ENCODE results near the gene PTGES3L. TPM values are rescaled to one million over a fixed set of nuclear protein-coding genes. Genes with fewer than 3 reads are reported as not detected.

Gene PTGES3L
- total RNA-seq, result 10 to 100 TPM in 1 of 4 donors, 1 to 10 TPM in 3; 6.8 to 13.6 (median 9.5) TPM
- polyA plus RNA-seq, result 1 to 10 TPM; 2.1 to 4.8 (median 2.4) TPM

DNA sequence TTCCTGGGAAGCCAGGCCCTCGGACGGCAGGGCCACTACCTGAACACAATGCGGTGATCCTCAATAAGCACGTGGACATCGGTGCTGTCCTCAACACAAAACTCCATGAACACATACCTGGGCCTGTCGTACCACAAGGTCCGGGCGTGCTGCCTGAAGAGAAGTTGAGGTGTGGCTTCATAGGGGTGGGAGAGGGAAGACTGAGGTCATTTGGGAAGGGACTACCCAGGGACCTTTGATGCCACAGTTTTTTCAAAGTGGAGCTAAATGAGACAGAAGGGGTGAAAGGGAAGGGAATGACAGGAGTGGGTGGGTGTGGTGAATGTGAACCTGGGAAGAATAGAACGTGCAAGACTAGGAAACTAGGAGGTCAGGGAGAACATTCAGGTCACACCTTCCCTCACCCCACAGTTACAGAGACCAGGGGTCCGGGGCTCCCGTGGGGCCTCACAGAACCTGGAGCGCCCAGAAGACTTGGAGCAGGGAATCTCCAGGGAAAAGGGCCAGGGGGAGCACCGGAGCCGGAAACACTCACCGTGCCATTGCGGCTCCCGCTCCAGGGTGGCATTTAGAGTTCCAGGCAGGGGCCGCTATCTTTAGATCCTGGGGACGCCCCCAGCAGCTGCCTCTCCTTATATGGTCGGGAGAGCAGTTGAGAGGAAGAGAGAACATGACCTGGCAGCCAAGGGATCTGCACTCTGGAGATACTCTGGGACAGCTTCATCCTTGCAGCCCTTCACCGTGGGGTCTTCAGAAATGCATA, at the start of gene PTGES3L:
PTGES3L (minus strand) TSS at position 570 of the 763 bp plus-strand sequence; CDS start at position 543, 27 bp downstream.
- Histone ChIP-seq H3K27me3 (no peaks in the 10 kb centered on the region), H3K4me1 (peaks cover 0 to 32% (median 22%) of the 10 kb centered on the region in 4 donors), H3K4me3 (peak within 1 kb of the TSS; percentile 73 to 96 (median 86)), H3K36me3 (no peaks in the 10 kb centered on the region), H3K27ac (peak within 1 kb of the TSS; percentile 84 to 88 (median 86)), H3K9me3 (no peaks in the 10 kb centered on the region)
- peak in 1 of 4 donors; percentile 57 for TF ChIP-seq POLR2AphosphoS5 (IDR thresholded peaks at IDR 0.05)
- TF ChIP-seq POLR2A (IDR thresholded peaks at IDR 0.05), result no peak
- WGBS, 2 donors, result 13 to 34% methylated on average over 21 of the region's 21 CpGs
- intact Hi-C loops (cut with DNase I), result loop anchor here (2.0 kb wide), 1 partner anchor 19 kb away; the partner anchor contains the start of gene RPL27
- peak; percentile 82 for DNase-seq

DNA sequence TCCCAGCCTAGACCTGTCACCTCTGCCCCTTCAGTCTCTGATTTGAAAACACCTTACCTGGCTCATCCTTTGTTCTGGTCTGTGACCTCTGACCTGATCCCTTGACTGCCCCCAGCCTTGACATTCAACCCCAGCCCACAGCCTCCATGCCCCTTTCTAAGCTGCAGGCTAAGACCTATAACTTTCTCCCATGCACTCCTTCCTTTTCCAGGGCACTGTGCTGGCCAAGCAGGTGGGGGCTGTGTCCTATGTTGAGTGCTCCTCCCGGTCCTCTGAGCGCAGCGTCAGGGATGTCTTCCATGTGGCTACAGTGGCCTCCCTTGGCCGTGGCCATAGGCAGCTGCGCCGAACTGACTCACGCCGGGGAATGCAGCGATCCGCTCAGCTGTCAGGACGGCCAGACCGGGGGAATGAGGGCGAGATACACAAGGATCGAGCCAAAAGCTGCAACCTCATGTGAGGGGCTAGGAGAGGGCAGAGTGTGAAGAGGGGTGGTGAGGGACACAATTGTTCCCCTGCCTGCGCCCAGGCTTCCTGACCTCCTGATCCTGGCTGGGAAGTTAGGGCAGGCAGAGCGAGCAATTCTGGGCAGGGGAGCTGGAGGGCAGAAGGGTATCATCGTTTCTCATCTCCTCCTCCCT, 48.5 kb upstream of the PTGES3L start:
- no peak for TF ChIP-seq POLR2AphosphoS5 (IDR thresholded peaks at IDR 0.05)
- TF ChIP-seq POLR2A (IDR thresholded peaks at IDR 0.05), result no peak
- TF ChIP-seq, protein P1, sequence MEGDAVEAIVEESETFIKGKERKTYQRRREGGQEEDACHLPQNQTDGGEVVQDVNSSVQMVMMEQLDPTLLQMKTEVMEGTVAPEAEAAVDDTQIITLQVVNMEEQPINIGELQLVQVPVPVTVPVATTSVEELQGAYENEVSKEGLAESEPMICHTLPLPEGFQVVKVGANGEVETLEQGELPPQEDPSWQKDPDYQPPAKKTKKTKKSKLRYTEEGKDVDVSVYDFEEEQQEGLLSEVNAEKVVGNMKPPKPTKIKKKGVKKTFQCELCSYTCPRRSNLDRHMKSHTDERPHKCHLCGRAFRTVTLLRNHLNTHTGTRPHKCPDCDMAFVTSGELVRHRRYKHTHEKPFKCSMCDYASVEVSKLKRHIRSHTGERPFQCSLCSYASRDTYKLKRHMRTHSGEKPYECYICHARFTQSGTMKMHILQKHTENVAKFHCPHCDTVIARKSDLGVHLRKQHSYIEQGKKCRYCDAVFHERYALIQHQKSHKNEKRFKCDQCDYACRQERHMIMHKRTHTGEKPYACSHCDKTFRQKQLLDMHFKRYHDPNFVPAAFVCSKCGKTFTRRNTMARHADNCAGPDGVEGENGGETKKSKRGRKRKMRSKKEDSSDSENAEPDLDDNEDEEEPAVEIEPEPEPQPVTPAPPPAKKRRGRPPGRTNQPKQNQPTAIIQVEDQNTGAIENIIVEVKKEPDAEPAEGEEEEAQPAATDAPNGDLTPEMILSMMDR (IDR thresholded peaks at IDR 0.05), result no peak
- TF ChIP-seq EP300 (IDR thresholded peaks at IDR 0.05), result no peak
- no peak for DNase-seq
- Histone ChIP-seq H3K27me3 (no peaks in the 10 kb centered on the region), H3K27ac (no peak overlapping the region), H3K4me1 (peaks cover 0 to 12% (median 4%) of the 10 kb centered on the region in 4 donors), H3K36me3 (no peaks in the 10 kb centered on the region), H3K4me3 (no peak overlapping the region), H3K9me3 (no peaks in the 10 kb centered on the region)
- intact Hi-C loops (cut with DNase I), result loop anchor here (5.0 kb wide), 2 partner anchors 54 to 99 kb away; partner anchors contain the start of gene BRCA1
- WGBS, 2 donors, result 82 to 88% methylated on average over 17 of the region's 17 CpGs

DNA sequence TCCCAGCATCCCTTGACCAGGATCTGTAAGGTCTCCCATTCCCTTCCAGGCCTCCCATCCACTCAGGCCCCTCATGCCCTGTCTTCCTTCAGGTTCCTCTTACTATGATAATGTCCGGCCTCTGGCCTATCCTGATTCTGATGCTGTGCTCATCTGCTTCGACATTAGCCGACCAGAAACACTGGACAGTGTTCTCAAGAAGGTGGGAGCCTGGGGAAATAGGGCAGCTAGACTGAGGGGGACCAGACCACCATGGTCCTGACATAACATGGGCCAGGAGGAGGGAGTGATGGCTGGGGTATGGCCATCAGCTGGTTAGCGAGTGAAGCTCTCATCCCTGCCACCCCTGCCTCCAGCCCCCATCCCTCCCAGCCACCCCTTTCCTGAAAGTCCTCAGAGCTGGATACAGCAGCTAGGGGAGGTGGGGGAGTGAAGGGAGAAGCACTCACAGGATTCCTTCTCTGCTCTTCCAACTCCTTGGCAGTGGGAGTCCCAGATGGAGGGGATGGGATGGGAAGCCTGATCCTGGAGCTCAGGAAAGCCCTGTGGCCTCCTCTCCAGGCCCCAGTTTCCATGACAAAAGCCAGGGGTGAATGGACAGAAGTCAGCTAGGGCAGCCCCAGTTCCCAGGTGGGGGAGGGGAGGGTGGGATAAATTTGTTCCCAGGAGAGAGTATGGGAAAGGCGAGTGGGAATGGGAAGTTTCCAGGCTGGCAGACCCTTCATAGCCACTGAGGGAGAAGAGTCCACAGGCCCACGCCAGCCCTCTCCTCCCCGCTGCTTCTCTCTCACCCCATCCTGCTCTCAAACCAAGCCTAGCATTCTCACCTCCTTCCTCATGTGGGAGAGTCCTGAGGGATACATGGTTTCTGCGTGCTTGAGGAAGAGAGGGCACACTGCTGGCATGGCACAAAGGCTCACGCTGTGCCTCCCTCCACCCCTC, 47.5 kb upstream of the PTGES3L start:
- Histone ChIP-seq H3K4me3 (no peak overlapping the region), H3K27me3 (no peaks in the 10 kb centered on the region), H3K9me3 (no peaks in the 10 kb centered on the region), H3K4me1 (peaks cover 0 to 19% (median 8%) of the 10 kb centered on the region in 4 donors), H3K27ac (no peak overlapping the region), H3K36me3 (no peaks in the 10 kb centered on the region)
- no peak for DNase-seq
- TF ChIP-seq POLR2A (IDR thresholded peaks at IDR 0.05), result no peak
- TF ChIP-seq, protein P1 (IDR thresholded peaks at IDR 0.05), result no peak
- no peak for TF ChIP-seq POLR2AphosphoS5 (IDR thresholded peaks at IDR 0.05)
- no peak for TF ChIP-seq EP300 (IDR thresholded peaks at IDR 0.05)
- WGBS, 2 donors, result 74 to 84% methylated on average over 9 of the region's 9 CpGs
- intact Hi-C loops (cut with DNase I), result loop anchor here (5.0 kb wide), 2 partner anchors 55 to 100 kb away; partner anchors contain the start of gene BRCA1

DNA sequence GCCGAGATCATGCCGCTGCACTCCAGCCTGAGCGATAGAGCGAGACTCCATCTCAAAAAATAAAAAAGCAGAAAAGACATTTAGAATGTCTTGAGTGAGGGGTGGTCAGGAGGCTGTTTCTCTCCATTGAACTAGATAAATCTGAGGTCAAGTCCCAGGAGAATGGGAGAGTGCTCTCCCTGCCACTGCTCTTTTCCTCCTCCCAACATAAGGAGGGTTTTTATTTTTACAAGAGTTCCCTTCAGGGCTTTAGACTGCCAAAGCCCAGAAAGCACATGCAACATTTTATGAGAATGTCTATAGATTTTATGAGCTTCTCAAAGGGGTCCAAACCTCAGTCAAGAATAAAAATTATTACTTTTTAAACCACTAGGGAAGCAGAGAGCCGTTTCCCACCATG, 46.7 kb upstream of the PTGES3L start:
- no peak for DNase-seq
- Histone ChIP-seq H3K27ac (peak overlapping the region in 3 of 4 donors; percentile 79 to 86 (median 81)), H3K36me3 (no peaks in the 10 kb centered on the region), H3K27me3 (no peaks in the 10 kb centered on the region), H3K4me3 (no peak overlapping the region), H3K9me3 (no peaks in the 10 kb centered on the region), H3K4me1 (peaks cover 0 to 19% (median 8%) of the 10 kb centered on the region in 4 donors)
- 66 to 67% methylated on average over 5 of the region's 5 CpGs for whole genome bisulfite sequencing, 2 donors
- intact Hi-C loops (cut with DNase I), result loop anchor here (5.0 kb wide), 2 partner anchors 56 to 101 kb away; partner anchors contain the start of gene BRCA1
- TF ChIP-seq POLR2A (IDR thresholded peaks at IDR 0.05) (no peak), EP300 (IDR thresholded peaks at IDR 0.05) (no peak), POLR2AphosphoS5 (IDR thresholded peaks at IDR 0.05) (no peak)
- TF ChIP-seq, protein P1 (IDR thresholded peaks at IDR 0.05), result no peak
